SK-N-SH (cell line): ENCODE results near the gene TXN.

Experiments
- EP300 ChIP-seq, 2 experiments: IDR thresholded peaks; 2 replicates each; pipeline versions ENCODE4 v1.4.0 to v1.6.1; 2012; ENCODE audit warnings: borderline replicate concordance in 1 of 2, low read depth in 1 of 2, low read length in 1 of 2
- EZH2phosphoT487 ChIP-seq: fragments of 200-600 bp; sonication (generic); IDR thresholded peaks from 2 replicates; pipeline ENCODE4 v1.6.1; 2017; ENCODE audit warnings: low read depth, mixed run types, mild to moderate bottlenecking, antibody characterized with exemption, moderate library complexity, borderline replicate concordance
- TEAD4 ChIP-seq: IDR thresholded peaks from 2 replicates; pipeline ENCODE4 v1.4.0; 2012; ENCODE audit warnings: mild to moderate bottlenecking, borderline replicate concordance; ENCODE audit not compliant: insufficient read depth
- TF ChIP-seq, protein P1 (sequence below): IDR thresholded peaks from 2 replicates; pipeline ENCODE4 v1.4.0; 2012; ENCODE audit warnings: low read depth, borderline replicate concordance
- TF ChIP-seq, protein P2 (sequence below): fragments of 200-600 bp; sonication (generic); IDR thresholded peaks from 2 replicates; pipeline ENCODE4 v1.6.1; 2017; ENCODE audit warnings: antibody characterized with exemption, mild to moderate bottlenecking, moderate library complexity

DNA sequence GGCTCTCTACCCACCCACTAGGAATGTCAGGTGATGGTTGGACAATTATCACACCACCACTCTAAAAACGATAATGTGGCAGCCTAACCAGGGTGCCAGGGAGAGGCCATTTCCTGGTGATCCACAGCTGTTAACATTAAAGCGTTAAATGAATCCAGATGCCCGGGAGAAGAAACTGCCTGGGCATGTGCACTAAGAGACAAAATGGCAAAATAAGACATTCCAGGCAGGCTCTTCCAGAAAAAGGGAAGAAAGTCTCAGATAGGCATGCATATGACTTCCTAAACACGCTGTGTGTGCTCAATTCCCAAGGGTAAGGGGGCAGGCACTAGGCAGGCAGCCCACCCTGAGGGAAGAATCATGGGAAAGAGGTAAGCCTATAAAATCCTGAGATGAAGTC lies 4.6 kb upstream of the TXN start:
- TF ChIP-seq, protein P1, sequence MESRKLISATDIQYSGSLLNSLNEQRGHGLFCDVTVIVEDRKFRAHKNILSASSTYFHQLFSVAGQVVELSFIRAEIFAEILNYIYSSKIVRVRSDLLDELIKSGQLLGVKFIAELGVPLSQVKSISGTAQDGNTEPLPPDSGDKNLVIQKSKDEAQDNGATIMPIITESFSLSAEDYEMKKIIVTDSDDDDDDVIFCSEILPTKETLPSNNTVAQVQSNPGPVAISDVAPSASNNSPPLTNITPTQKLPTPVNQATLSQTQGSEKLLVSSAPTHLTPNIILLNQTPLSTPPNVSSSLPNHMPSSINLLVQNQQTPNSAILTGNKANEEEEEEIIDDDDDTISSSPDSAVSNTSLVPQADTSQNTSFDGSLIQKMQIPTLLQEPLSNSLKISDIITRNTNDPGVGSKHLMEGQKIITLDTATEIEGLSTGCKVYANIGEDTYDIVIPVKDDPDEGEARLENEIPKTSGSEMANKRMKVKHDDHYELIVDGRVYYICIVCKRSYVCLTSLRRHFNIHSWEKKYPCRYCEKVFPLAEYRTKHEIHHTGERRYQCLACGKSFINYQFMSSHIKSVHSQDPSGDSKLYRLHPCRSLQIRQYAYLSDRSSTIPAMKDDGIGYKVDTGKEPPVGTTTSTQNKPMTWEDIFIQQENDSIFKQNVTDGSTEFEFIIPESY, result no peak
- TF ChIP-seq, protein P2, sequence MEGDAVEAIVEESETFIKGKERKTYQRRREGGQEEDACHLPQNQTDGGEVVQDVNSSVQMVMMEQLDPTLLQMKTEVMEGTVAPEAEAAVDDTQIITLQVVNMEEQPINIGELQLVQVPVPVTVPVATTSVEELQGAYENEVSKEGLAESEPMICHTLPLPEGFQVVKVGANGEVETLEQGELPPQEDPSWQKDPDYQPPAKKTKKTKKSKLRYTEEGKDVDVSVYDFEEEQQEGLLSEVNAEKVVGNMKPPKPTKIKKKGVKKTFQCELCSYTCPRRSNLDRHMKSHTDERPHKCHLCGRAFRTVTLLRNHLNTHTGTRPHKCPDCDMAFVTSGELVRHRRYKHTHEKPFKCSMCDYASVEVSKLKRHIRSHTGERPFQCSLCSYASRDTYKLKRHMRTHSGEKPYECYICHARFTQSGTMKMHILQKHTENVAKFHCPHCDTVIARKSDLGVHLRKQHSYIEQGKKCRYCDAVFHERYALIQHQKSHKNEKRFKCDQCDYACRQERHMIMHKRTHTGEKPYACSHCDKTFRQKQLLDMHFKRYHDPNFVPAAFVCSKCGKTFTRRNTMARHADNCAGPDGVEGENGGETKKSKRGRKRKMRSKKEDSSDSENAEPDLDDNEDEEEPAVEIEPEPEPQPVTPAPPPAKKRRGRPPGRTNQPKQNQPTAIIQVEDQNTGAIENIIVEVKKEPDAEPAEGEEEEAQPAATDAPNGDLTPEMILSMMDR, result no peak
- no peak for TF ChIP-seq EP300 (IDR thresholded peaks at IDR 0.05; ENCODE audit: borderline replicate concordance in 1 of 2, low read depth in 1 of 2, low read length in 1 of 2)
- TF ChIP-seq EZH2phosphoT487, result no peak
- no peak for TF ChIP-seq TEAD4
